ENCODE measurements around the gene ADORA2A. TPM values are rescaled to one million over a fixed set of nuclear protein-coding genes. Genes with fewer than 3 reads are reported as not detected.

ADORA2A gene
- total RNA-seq, 2 experiments from 2014 or later, result 19.7 to 21.1 TPM

DNA sequence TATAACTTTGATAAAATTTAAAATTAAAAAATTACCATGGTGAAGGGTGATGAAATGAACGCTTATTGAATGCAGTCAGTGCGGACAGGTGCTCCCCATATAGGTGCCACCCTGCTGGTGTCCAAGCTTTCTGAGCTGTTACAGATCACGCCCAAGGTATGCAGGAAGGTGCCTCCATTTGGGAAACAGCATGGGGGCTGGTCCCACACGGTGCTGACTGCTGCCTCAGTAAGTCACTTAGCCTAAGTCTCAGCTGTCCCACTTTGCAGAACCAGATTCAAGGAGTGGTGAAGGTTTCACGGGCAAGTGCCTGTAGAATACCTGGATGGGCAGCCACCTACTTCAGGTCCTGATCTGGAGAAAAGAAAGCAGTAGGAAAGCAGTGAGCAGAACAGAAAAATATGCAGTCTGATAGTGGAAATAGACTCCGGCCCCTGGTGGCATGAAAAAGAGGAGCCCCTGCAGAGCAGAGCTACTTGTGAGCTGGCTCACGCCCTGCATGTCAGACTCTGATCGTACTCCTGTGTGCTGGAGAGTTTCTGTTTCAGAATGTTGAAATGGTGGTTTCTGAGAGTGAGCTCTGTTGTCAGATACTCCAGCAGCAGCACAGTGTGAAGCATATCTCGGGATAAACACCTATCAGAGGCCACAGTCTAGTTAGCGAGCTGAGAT is 33.2 kb downstream of the ADORA2A start:
- H3K27ac Mint-ChIP-seq, result peak overlapping the region; percentile 80

DNA sequence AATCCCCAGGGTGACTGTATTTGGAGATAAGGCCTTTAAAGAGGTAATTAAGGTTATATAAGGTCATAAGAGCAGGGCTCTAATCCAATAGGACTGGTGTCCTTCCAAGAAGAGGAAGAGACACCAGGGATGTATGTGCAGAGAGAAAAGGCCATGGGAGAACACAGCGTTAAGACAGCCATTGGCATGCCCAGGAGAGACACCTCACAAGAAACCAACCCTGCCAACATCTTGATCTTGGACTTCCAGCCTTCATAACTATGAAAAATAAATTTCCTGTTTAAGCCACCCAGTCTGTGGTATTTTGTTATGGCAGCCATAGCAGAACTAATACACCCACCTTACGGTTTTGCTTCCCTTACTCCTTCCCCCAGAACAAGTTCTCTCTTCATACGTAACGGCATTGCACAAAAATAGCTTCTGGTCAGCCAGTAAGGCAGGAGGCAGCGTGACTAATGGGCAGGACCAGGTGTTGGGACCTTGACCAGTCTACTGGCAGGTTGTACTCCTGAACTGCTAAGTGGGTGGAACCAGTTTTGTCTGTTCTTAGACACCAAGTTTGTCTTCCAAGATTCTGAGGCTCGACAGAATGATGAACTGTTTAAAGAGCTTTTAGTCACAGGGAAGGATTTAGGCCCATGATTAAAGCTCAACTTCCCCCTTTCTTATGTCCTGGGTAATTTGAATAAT is 35.8 kb downstream of the ADORA2A start:
- no peaks in the 10 kb centered on the region for H3K27me3 Mint-ChIP-seq
- ATAC-seq (no peak), DNase-seq (no peak)
- no peak overlapping the region for H3K27ac Mint-ChIP-seq
- peaks cover 21% of the 10 kb centered on the region for H3K4me1 Mint-ChIP-seq
- H3K4me3 Mint-ChIP-seq, result no peak overlapping the region
- peaks cover 1% of the 10 kb centered on the region for H3K36me3 Mint-ChIP-seq
- CTCF ChIA-PET, result interaction anchor here (0.7 to 1.4 kb wide), 4 partner anchors 9 to 39 kb away, joined by 3 read pairs; no protein-coding TSS in a partner anchor
- no peaks in the 10 kb centered on the region for H3K9me3 Mint-ChIP-seq (ENCODE audit: low read depth)

More for the DNA sequence above, 33.2 kb downstream of the ADORA2A start:
- CTCF ChIA-PET, result interaction anchor here (0.9 to 2.5 kb wide), 6 partner anchors 11 to 63 kb away, joined by 3 to 11 read pairs (median 4); partner anchors contain the start of gene ADORA2A
- DNase-seq (peak; percentile 55), ATAC-seq (peak; percentile 94)
- H3K4me1 Mint-ChIP-seq, result peaks cover 19% of the 10 kb centered on the region
- H3K9me3 Mint-ChIP-seq (ENCODE audit: low read depth), result no peaks in the 10 kb centered on the region
- H3K4me3 Mint-ChIP-seq, result peak overlapping the region; percentile 46
- peaks cover 1% of the 10 kb centered on the region for H3K36me3 Mint-ChIP-seq
- no peaks in the 10 kb centered on the region for H3K27me3 Mint-ChIP-seq

DNA sequence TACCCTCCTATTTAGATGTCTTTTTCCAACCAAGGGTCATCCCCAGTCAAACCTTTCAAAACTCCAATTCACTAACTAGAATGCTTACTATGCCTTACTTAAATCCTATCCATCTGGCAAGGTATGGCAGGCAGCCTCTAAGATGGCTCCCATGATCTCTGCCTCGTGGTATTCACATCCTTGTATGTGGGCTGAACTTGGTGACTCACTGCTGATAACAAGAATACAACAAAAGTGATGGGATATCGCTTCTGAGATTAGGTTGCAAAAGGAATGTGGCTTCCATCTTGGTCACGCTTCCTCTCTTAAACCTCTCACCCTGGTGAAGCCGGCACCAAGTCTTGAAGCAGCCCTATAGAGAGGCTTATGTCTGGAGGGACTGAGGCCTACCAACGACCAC is 38.2 kb downstream of the ADORA2A start:
- no peak for ATAC-seq

DNA sequence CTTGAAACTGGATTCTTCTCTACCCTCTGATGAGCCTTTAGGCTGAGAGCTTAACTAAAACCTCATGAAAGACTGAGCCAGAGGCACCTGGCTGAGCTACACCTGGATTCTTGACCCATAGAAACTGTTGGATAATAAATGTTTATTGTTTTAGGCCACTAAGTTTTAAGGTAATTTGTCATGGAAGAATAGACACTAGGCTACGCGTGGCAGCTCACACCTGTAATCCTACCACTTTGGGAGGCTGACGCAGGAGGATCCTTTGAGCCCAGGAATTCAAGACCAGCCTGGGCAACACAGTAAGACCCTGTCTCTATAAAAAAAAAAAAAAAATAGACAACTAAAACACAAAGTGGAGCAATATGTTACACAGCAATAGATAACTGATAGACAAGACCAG is 38.6 kb downstream of the ADORA2A start:
- CTCF ChIA-PET, result interaction anchor here (1.2 to 1.8 kb wide), 3 partner anchors 10 to 42 kb away, joined by 3 to 4 read pairs (median 3); no protein-coding TSS in a partner anchor
- H3K4me3 Mint-ChIP-seq, result no peak overlapping the region
- DNase-seq, result no peak

More for the DNA sequence above, 38.2 kb downstream of the ADORA2A start:
- H3K9me3 Mint-ChIP-seq (ENCODE audit: low read depth), result no peaks in the 10 kb centered on the region
- DNase-seq, result no peak
- no peak overlapping the region for H3K27ac Mint-ChIP-seq
- CTCF ChIA-PET, result interaction anchor here (1.2 to 1.6 kb wide), 2 partner anchors 10 to 31 kb away, joined by 3 read pairs; no protein-coding TSS in a partner anchor
- peaks cover 1% of the 10 kb centered on the region for H3K36me3 Mint-ChIP-seq
- peaks cover 12% of the 10 kb centered on the region for H3K4me1 Mint-ChIP-seq
- H3K4me3 Mint-ChIP-seq, result no peak overlapping the region
- no peaks in the 10 kb centered on the region for H3K27me3 Mint-ChIP-seq

DNA sequence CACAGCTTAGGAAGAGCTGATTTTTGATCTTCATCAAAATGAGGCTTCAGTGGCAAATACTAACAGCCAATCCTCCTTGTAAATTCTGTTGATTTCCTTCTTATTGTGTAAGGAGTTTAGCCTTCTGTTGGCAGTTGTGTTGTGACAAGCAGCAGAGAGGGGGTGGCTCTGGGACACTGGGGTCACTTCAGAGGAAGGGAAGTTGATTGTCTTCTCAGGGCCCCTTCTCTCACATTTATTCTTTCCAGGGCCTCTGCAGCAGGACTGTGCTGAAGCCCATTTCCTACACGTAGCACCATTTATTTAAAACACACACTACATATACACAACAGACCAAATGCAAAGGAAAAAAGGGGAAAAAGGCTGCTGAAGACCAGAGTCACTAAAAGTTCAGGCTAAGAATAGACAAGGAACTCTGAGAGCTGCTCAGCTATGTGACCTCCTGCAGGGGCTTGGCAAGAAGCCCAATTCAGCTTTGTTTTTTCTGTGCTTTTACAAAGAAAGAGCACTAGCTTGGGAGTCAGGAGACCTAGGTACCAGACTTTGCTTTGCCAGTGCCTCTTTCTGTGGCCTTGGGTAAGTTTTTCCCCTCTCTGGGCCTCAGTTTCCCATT is 39.4 kb downstream of the ADORA2A start:
- H3K27me3 Mint-ChIP-seq, result no peaks in the 10 kb centered on the region
- no peak overlapping the region for H3K27ac Mint-ChIP-seq
- peaks cover 1% of the 10 kb centered on the region for H3K36me3 Mint-ChIP-seq
- CTCF ChIA-PET, result interaction anchor here (1.2 to 1.8 kb wide), 3 partner anchors 9 to 42 kb away, joined by 3 to 4 read pairs (median 3); no protein-coding TSS in a partner anchor
- ATAC-seq (no peak), DNase-seq (no peak)
- H3K4me1 Mint-ChIP-seq, result peaks cover 6% of the 10 kb centered on the region
- no peaks in the 10 kb centered on the region for H3K9me3 Mint-ChIP-seq (ENCODE audit: low read depth)
- H3K4me3 Mint-ChIP-seq, result no peak overlapping the region

More for the DNA sequence above, 38.6 kb downstream of the ADORA2A start:
- no peak for ATAC-seq
- peaks cover 8% of the 10 kb centered on the region for H3K4me1 Mint-ChIP-seq
- H3K27ac Mint-ChIP-seq, result no peak overlapping the region
- no peaks in the 10 kb centered on the region for H3K9me3 Mint-ChIP-seq (ENCODE audit: low read depth)
- H3K27me3 Mint-ChIP-seq, result no peaks in the 10 kb centered on the region
- H3K36me3 Mint-ChIP-seq, result peaks cover 1% of the 10 kb centered on the region

DNA sequence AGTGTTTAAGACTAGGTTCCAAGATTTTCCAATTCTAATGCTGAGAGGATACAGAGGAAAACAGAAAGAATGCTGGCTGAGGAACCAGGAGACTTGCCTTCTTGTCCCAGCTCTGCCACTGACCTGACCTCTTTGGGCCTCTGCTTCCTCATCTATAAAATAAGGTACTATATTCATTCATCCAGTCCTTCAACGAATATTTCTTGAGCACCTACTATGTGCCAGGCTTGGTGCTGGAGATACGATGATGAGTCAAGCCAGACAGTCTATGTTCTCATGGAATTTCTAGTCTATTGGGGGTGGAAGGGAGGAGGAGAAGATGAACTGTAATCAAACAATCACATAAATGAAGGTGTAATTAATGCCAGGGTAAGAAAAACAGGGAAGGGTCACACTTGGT is 39.9 kb downstream of the ADORA2A start:
- H3K27ac Mint-ChIP-seq, result no peak overlapping the region
- no peaks in the 10 kb centered on the region for H3K36me3 Mint-ChIP-seq
- CTCF ChIA-PET, result interaction anchor here (1.8 kb wide), 1 partner anchor 43 kb away, joined by 4 read pairs; no protein-coding TSS in a partner anchor
- DNase-seq (no peak), ATAC-seq (no peak)
- H3K9me3 Mint-ChIP-seq (ENCODE audit: low read depth), result no peaks in the 10 kb centered on the region
- no peak overlapping the region for H3K4me3 Mint-ChIP-seq
- peaks cover 6% of the 10 kb centered on the region for H3K4me1 Mint-ChIP-seq
- no peaks in the 10 kb centered on the region for H3K27me3 Mint-ChIP-seq

DNA sequence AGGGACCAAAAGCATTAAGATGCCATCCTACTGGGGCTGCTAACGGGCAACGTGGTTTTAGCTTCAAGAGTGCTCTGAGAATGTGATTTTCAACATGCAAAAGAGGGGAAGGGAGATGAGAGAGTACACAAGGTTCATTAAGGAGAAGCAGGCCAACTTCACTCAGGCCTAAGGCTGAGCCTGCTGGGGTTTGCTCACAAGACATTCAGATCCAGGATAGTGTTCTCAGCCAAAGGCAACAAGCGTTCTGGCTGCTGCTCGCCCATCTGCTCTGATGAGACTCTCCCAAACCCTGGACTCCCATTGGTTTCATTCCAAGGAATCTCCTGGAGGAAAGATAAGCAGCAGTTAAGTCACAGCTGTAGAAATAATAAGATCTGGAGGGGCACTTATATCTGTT is 44.2 kb downstream of the ADORA2A start:
- Mint-ChIP-seq H3K27ac (no peak overlapping the region), H3K36me3 (peaks cover 2% of the 10 kb centered on the region)

DNA sequence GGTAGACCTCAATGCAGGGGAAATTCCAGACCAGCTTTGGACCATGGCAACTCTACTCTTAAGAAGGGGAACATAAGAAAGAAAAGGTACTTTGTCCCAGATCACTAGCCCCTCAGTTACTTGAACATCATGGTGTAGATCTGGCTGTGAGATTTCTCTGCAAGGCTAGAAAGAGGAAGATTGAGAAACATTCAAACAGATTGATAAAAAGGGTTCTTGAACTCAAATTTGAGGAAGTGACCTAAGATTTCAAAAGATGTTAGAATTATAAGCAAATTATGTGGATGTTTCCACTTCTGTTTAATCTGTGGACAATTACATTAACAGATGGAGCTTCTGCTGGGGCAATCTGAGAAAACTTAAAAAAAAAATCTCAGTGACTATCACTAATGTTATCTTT is 45.9 kb downstream of the ADORA2A start:
- no peak for ATAC-seq
- CTCF ChIA-PET, result no interaction called here
- H3K9me3 Mint-ChIP-seq (ENCODE audit: low read depth), result peaks cover 4% of the 10 kb centered on the region
- no peak overlapping the region for H3K4me3 Mint-ChIP-seq
- H3K27ac Mint-ChIP-seq, result no peak overlapping the region
- H3K27me3 Mint-ChIP-seq, result no peaks in the 10 kb centered on the region
- no peak for DNase-seq
- peaks cover 2% of the 10 kb centered on the region for H3K36me3 Mint-ChIP-seq
- no peaks in the 10 kb centered on the region for H3K4me1 Mint-ChIP-seq

More for the DNA sequence above, 44.2 kb downstream of the ADORA2A start:
- H3K4me3 Mint-ChIP-seq, result no peak overlapping the region
- CTCF ChIA-PET, result interaction anchor here (1.1 to 1.4 kb wide), 2 partner anchors 9 to 11 kb away, joined by 3 read pairs; no protein-coding TSS in a partner anchor
- no peak for DNase-seq
- no peak for ATAC-seq
- H3K9me3 Mint-ChIP-seq (ENCODE audit: low read depth), result peaks cover 4% of the 10 kb centered on the region
- H3K27me3 Mint-ChIP-seq, result no peaks in the 10 kb centered on the region
- H3K4me1 Mint-ChIP-seq, result no peaks in the 10 kb centered on the region

DNA sequence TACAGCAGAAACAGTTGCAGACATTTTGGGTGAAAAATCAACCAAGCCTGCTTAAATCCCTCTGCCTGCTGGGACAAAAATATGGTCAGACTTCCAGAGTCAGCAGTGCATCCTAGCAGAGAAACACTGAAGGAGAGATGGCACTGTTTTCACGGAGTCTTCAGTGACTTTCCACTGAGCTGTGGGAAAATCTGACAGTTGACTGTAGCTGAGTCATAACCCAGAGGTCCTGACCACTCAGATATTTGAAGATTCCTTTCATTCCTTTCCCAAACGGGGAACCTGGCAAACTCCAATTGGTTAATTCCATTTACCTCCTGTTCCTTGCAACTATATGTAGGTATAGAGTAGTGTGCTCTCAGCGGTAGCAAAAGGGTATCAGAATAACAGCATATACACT is 46.8 kb downstream of the ADORA2A start:
- ATAC-seq (no peak), DNase-seq (no peak)
- Mint-ChIP-seq H3K9me3 (ENCODE audit: low read depth) (peaks cover 4% of the 10 kb centered on the region), H3K4me3 (no peak overlapping the region), H3K4me1 (no peaks in the 10 kb centered on the region), H3K36me3 (peaks cover 2% of the 10 kb centered on the region), H3K27ac (no peak overlapping the region), H3K27me3 (no peaks in the 10 kb centered on the region)
- CTCF ChIA-PET, result interaction anchor here (1.0 to 1.1 kb wide), 2 partner anchors 19 to 50 kb away, joined by 3 to 4 read pairs; no protein-coding TSS in a partner anchor

DNA sequence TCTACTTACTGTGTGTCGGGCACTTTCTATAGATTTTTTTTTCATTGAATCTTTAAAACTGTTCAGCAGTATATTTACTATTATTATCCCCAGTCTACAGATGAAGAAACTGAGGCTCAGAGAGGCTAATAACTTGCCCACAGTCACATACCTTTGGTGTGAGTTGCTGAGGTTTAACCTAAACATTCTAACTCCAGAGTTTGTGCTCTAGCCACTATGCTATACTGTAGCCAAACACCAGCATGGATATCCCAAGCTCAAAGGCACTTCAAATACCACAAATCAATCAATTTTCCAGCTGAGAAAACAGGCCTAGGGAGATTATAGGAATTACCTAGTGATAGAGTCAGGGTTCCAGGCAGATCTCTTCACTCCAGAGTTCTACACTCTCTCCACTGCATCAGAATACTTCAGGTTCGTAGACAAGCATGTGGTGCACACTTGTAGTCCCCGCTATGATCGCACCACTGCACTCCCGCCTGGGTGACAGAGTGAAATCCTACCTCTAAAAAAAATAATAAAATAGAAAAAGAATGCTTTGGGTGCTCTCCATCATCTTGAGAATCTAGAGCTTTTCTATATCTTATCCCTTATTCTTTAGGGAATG is 47.4 kb downstream of the ADORA2A start:
- H3K4me3 Mint-ChIP-seq, result no peak overlapping the region
- no peaks in the 10 kb centered on the region for H3K4me1 Mint-ChIP-seq
- ATAC-seq, result no peak
- H3K9me3 Mint-ChIP-seq (ENCODE audit: low read depth), result peaks cover 4% of the 10 kb centered on the region
- CTCF ChIA-PET, result interaction anchor here (1.0 to 1.2 kb wide), 3 partner anchors 8 to 51 kb away, joined by 3 to 4 read pairs (median 3); no protein-coding TSS in a partner anchor
- DNase-seq, result no peak
- peaks cover 2% of the 10 kb centered on the region for H3K36me3 Mint-ChIP-seq
- no peak overlapping the region for H3K27ac Mint-ChIP-seq
- no peaks in the 10 kb centered on the region for H3K27me3 Mint-ChIP-seq

DNA sequence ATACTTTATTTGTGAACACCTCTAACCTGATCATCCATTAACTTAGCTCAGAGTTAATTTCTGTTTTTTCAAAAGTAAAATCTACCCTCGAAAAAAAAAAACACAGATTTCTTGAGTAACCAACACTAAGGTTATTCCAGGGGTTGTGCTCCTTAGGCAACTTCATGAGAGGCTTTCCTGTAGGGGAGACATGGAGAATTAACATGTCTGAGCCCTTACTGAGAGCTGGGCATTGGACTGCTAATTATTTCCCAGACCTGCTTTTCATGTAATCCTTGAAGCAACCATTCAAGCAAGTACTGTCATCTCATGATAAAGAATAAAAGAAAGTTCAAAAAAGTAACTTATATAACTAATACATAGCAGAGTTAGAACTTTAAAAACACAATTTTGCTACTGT is 54.2 kb downstream of the ADORA2A start:
- ATAC-seq, result no peak
- CTCF ChIA-PET, result interaction anchor here (1.4 to 2.8 kb wide), 4 partner anchors 44 to 73 kb away, joined by 3 to 6 read pairs (median 4); no protein-coding TSS in a partner anchor
- Mint-ChIP-seq H3K36me3 (peaks cover 3% of the 10 kb centered on the region), H3K4me3 (no peak overlapping the region), H3K9me3 (ENCODE audit: low read depth) (peaks cover 2% of the 10 kb centered on the region), H3K27me3 (peaks cover 10% of the 10 kb centered on the region), H3K4me1 (peaks cover 23% of the 10 kb centered on the region), H3K27ac (no peak overlapping the region)
- no peak for DNase-seq

DNA sequence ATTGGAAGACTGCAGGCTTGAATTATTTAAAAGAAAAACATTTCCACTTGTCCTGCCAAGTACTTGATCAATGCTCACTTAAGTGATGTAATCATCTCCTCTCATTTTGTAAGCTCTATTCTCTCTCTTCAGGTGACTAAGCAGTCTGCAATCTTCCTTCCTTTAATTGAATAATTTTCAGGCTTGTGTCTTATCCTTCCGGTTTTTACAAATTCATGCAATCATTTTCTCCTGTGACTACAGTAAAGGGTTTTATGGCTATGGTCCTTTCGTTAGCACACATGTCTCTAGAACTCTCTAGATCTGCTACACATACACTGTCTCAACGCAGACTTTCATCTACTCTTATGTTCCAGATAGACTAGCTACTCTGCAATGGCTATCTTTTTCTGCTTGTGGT is 55.2 kb downstream of the ADORA2A start:
- H3K9me3 Mint-ChIP-seq (ENCODE audit: low read depth), result peaks cover 2% of the 10 kb centered on the region
- no peak overlapping the region for H3K4me3 Mint-ChIP-seq

More for the DNA sequence above, 55.2 kb downstream of the ADORA2A start:
- peaks cover 3% of the 10 kb centered on the region for H3K36me3 Mint-ChIP-seq
- H3K27ac Mint-ChIP-seq, result no peak overlapping the region
- peaks cover 32% of the 10 kb centered on the region for H3K4me1 Mint-ChIP-seq
- no peak for DNase-seq
- peaks cover 12% of the 10 kb centered on the region for H3K27me3 Mint-ChIP-seq
- CTCF ChIA-PET, result interaction anchor here (1.0 to 2.7 kb wide), 5 partner anchors 11 to 47 kb away, joined by 3 to 12 read pairs (median 3); no protein-coding TSS in a partner anchor
- ATAC-seq, result no peak

Measured in activated CD8-positive, alpha-beta memory T cell treated with anti-CD3 and anti-CD28 coated beads, Interleukin-2, amount 10 ng/mL, durations not matched to agents 7 days and 5 days (primary cell).